HuH-7.5 (cell line): ENCODE results near the gene GPR171.

Source experiments
- DNase-seq: peaks from one replicate; pipeline ENCODE4 v3.0.0; 2011; ENCODE audit warnings: low spot score

Gene GPR171

GRCh38 chr3:151213881-151214280 lies 10.9 kb upstream of the GPR171 start:
- no peak for DNase-seq

DNA sequence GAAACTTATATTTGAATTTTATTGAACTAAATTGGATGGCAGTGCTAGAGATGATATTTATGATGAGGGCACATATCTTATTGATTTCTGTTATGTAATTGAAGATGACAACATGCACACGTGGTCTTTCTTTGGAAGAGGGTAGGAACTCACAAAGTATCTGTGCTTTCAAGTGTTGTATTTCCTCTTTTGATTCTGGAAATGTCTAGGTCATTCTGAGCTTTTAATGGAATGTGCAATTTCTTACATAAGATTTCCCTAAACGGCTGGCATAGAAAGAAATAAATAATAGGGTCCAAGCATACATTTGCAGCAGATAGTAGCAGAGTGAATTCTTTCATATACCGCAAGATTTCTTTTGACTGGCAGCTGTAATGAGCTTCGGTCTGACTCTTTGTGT lies 10.1 kb upstream of the GPR171 start:
- no peak for DNase-seq

GRCh38 chr3:151210676-151211381 lies 7.8 kb upstream of the GPR171 start:
- DNase-seq = no peak

DNA sequence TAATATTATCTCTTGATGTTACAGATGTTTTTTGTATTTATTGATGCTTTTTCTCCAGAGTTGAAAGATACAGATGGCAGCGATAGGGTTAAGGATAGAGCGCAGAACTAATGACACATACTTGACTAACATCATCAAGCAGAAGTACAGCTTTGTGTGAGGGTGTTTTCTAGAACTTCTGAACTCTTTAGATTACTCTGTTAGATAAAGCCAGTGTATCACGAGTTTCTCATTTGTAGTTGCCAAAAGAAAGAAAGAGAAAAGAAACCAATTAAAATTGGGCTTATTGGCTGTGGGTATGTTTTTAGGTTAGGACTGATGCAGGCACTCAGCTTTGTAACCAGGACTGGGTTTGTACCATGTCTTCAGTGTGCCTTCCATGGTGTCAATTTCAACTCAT lies 6.6 kb upstream of the GPR171 start:
- no peak for DNase-seq

- DNase-seq = no peak
These were observed 3.2 kb upstream of the GPR171 start for GRCh38 chr3:151206201-151206600.

DNA sequence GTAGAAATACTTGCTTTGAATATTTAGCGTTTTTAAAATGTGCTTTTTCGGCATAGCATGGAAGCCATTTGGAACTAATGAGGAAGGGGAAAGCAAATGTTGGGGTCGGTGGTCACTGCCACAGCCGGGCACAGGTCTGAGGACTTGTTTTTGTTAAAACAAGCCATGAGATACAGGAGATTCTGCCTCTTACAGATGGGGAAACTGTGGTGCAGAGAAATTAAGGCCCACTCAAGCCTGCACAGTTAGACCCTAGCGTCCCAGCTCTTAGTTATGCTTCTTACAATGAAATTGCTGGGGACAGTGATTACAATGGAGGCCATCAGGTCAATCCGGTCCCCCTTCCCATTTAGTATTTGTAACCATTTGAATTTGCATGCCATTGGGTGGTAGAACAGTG lies 2.5 kb upstream of the GPR171 start:
- no peak for DNase-seq

GRCh38 chr3:151204530-151205402 lies 1.8 kb upstream of the GPR171 start:
- DNase-seq = no peak

DNA sequence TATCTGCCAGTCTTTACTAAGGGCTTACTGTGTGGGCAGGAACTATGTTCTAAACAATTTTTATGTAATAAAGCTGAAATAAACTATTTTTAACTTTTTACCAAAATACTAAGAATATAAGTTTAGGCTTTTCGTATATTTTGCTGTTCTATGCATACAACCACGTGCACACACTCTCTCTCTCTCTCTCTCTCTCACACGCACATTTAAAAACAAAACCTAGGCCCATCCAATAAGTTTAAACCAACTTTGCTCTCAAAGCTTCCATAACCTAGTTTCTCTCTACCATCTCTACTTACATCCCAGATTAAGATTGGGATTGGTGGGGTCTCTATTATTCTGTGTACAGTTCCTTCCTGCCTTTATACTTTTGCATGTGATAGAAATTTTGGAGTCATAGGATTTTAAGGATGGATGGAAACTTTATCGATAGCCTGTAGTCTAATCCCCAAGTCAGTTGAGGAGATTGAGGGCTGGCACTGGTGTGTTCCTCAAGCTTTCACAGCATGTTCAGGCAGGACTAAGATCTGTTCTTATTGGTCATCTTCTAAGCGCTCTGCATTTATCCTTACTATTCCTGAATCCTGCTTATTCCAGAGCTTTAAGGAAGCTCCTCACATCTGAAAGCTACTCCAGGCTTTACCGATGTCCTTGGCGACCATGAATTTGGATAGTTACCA lies 1.8 kb downstream of the GPR171 start:
- DNase-seq = no peak

GRCh38 chr3:151200586-151200985 lies 2.4 kb downstream of the GPR171 start:
- no peak for DNase-seq

- no peak for DNase-seq
These were observed 3.2 kb downstream of the GPR171 start for GRCh38 chr3:151199554-151200438.

DNA sequence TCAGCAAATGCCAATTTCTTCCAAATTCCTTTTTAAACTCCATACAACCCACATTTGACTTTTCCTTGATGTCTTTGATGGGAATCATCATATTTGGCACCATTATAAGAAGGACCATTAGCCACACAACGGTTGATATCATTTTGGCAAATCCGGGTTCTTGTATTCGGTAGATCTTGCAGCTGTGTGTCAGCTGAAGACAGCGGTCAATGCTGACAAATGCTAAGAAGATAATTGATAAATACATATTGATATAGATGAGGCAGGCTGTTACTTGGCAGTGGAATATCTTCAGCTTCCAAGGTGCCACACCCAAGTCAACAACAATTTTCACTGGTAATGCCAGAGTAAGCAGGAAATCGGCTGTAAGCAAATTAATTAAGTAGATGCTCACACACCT lies 4.2 kb downstream of the GPR171 start:
- no peak for DNase-seq

DNA sequence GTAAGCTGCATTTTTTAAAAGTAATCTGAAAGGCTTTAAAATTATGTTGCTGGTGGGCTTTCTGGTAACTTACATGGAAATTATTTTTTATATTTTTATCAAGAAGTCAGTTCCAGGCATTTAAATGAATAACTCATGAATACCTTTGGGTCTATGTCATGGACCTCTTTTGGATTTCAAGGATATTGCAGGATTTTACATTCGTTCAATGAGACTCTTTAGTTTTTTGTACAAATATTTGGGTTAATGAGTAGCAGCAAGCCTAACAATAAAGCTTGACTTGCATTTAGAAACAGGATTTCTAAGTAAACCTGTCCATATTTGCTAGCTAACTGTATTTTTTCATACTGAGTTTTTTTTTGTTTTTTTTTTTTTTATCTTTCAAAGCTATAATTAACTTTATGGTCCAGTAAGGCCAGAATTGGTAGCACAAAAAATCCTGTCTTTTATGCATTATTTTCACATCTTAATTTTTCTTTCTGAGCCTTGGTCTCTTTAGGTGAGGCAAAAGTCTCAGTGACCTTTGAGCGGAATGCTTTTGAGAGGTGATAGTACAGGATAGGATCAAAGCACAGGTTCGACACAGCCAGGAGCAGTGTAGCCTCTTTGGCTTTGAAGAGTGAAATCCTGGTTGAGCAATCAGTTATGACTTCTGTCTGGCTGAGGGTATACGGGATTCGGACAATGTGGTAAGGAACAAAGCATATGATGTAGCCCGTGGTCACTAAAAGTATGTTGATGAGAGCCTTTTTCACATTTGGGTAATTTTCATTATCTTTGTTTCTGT lies 4.8 kb downstream of the GPR171 start:
- DNase-seq = no peak

GRCh38 chr3:151197228-151197627 lies 5.8 kb downstream of the GPR171 start:
- DNase-seq = no peak

- no peak for DNase-seq
These were observed 6.6 kb downstream of the GPR171 start for GRCh38 chr3:151196434-151196833.

DNA sequence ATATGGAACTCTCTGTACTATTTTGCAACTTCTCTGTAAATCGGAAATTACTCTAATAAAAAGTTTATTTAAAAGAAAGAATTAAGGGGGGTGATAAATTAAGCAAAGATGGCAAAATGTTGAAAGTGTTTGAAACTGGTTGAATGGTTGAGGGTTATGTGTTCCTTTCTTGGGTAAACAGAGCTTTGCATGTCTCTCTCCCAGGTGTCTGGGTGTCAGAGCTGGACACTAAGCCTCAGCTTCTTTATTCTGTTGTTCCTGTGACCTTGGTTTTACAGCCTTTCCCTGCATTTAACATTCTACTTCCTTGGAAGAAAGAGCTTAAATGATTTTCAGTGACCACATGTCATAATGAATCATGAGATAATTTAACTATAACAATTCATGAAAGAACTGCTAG lies 7.2 kb downstream of the GPR171 start:
- DNase-seq = no peak

- no peak for DNase-seq
These were observed 10.5 kb downstream of the GPR171 start for GRCh38 chr3:151192545-151192944.

DNA sequence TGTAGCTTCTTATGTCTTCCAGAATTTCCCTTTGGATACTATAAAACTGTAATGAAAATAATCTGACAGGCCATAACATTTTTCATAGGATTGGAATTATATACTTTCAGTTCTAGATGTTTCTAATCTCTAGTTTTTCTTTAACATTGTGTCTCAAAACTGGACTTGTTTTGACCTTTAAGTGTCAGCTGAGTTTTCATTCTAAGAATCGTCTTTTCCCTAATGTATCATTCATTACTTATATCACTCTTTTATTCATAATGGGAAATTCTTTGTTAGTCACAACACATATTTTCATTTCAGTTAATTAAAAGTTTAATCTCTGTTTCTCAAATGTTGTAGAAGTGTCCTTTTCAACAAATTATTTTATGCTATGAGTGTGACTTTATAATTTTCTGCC lies 11.9 kb downstream of the GPR171 start:
- no peak for DNase-seq

DNA sequence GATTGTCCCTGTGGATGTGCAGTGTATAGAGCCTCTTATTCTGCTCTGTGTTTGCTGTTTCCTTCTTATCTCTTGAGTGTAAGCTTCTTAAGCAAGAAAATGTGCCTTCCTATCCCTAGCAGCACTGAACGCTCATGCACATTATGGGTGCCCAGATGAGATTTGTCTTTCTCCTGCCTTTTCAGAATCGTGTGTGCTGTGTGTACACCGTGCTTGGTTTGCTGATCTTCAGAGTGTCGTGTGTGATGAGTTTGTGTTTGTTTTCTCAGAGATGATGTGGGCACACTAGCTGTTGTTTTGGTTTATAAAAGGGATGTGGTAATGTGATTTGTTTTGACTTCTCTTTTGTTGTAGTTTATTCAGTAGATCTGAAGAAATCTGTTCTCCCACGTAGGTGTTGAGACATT lies 19.7 kb downstream of the GPR171 start:
- no peak for DNase-seq

DNA sequence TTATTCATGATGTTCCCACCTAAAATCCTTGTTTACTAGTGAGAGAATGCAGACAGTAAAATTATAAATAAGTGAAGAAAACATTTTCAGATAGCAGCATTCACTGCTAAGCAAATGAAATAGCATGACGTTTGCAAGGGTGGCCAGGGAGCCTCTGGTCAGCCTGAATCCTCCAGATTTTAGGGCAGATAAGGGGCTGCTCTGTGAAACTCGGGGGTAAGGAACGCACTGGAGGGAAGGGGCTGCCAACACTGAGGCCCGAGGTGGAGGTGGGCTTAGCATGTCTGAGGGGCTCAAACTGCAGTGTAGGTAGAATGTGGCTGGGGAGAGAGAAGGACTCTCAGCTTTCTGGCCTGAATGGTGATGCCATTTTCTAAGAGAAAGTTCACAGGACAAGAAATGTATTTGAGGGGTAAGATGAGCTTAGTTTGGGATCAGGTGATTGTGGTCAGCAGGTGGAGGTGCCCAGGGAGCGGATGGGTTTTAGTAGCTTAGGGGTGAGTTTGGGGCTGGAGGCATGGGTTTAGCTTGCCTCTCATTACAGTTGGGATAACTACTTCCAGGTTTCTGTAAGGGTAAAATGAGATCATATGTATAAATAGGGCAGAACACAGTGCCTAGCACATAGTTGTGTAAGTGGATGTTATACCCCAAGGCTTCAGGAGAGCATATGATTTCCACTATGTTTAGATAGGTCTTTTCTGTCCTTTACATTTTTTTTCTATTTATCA lies 20.5 kb downstream of the GPR171 start:
- DNase-seq = no peak

- peak; percentile 15 for DNase-seq
These were observed 24.7 kb downstream of the GPR171 start for GRCh38 chr3:151178208-151178845.
